UCSD-AML1 (cell line): ENCODE data around the gene DNMT3A.

Experiments
- DNase-seq: peaks from one replicate; lab custom pipeline; 2025; ENCODE audit not compliant: unreplicated experiment; lab: John Stamatoyannopoulos, UW

The DNMT3A gene

DNA sequence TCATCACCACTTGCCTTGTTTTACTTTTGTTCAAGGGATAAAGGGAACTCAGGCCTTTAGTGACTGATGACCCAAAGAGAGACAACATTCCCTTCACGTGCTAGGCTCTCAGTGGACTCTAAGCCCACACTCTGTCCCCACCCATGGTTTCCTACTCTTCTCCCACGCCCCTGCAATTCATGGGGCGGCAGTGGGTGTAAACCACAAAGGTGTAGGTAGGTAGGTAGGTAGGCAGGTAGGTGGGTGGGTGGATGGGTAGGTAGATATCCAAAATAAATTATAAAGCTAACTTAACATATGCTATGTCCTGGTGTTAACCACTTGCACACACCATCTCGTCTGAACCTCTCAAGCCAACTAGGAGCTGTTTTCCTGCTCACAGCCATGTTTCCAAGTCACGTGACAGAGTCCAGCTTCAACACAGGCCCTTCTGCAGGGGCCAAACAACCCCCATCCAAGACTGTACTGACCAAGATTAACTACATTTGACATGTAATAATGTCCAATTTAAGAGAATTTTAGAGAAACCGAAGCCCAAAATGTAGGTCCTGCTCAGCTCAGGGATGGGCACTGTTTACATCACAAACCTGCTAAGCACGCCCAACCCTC, 33.7 kb downstream of the DNMT3A start:
- DNase-seq, result no peak

DNA sequence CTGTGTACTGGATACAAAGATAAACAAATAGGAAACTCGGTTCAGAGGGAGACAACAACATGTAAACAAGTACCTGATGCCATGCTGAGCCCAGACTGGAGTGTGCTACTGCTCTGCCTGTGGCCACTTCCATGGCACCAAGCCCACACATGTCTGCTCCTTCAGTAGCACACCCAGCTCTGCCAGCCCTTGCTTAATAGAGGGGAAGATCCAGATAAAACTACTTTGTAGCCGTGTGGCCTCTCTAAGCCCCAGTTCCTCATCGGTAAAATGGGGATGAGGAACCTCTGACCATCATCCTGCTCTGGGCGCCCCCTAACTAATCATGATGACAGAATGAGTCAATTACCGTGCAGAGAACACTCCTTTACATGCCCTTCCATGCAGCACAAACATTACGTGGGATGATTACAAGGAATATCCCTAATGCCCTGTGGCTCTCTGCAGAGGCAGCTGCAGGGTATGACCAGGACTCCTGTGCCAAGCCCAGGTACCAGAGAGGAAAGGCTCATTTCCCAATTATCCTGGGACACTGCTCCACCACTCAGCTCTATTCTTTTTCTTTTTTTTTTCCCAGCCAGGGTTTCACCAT, 34.9 kb downstream of the DNMT3A start:
- no peak for DNase-seq

DNA sequence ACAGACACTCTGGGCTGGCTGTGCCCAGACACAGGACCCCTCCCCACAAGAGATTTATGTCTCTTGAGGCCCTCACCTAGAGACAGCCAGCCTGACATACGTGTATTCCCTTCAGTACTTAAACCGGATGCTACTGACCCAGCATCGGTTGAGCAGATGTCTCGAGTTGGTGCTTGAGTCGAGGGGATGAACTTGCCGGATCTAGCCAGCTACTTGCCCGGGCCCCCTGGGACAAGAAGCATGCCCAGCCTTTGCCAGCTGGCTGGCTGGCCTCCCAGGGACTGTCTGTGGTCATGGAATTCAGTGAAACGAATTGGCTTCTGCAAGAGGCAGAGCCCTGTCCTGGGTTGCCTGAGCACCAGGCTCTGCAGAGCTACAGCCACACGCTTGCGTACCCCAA, 36.0 kb downstream of the DNMT3A start:
- DNase-seq, result no peak

DNA sequence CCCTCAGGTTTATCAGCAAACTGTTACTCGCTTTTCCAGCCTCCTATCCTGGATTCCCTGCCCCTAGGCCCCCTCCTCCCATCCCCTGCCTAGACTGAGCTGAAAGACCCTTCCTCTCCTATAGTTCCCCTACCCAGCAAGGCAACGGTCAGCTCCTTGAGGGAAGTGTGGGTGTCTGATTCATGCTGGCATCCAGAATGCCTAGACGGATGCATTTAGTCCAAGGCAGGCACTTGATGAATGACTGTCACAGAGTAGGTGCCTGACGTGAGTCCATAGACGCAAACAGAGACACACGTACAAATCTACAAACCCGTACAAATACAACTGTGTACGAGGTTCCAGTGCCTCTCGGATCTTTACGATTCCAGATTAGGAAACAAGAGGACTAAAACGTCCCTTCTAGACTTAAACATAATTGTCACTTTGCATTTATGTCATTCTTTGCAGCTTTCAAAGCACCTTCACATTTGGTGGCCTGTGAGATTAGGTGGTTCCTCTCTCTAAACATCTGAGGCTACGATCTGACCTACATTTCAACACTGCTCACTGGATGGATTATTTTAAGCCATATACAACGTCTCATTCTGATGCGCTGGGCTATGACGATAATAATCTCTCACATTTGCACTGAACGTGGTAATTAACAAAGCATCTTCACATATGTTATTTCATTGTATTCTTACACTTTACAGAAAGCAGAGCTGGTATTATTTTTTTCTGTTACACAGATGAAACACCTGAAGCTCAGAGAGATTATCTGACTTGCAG, 36.7 kb downstream of the DNMT3A start:
- no peak for DNase-seq

DNA sequence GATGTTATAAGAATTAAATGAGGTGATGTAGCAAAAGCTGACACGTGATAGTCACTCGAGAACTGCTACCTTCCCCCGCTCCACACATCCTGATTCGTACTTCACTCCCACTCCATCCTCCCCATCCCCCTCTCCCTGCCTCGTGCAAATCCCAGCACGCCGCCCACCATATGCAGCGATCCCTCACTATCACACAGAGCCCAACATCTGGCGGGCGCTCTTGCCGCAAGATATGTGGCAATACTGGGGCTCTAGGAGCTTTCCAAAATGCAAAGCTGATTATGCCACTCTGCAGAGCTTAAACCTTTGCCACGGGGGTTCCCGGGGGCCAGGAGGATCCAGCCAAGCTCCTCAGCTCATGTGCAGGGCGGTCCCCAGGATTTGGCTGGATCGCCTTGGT, 37.4 kb downstream of the DNMT3A start:
- DNase-seq, result no peak

DNA sequence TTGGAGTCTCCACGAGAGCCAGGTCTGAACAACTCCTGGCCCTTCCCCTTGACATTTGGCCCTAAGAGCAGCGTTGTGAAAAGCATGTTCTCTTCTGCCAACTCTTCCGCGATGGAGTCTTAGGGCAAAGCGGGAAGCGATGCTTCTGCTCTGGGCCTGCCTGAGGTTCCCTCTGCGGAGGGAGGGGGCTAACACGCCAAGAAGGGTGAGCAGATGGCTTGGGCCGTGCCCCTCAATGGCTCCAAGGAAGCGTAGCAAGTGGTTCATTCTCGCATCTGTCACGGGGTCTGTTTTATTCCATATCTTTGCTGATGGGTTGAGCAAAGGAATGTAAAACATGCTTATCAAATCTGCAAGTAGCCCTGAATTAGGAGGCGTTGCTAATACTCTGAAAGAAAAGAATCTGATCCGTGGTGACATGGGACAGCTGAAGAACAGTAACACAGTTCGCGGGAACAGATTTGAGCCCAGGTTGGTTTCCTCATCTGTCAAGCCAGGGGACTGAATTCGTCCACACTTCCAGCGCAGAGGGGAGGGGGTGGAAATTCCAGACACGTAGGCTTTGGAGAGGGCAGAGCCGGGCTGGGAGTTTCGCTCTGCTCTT, 38.0 kb downstream of the DNMT3A start:
- DNase-seq, result no peak

DNA sequence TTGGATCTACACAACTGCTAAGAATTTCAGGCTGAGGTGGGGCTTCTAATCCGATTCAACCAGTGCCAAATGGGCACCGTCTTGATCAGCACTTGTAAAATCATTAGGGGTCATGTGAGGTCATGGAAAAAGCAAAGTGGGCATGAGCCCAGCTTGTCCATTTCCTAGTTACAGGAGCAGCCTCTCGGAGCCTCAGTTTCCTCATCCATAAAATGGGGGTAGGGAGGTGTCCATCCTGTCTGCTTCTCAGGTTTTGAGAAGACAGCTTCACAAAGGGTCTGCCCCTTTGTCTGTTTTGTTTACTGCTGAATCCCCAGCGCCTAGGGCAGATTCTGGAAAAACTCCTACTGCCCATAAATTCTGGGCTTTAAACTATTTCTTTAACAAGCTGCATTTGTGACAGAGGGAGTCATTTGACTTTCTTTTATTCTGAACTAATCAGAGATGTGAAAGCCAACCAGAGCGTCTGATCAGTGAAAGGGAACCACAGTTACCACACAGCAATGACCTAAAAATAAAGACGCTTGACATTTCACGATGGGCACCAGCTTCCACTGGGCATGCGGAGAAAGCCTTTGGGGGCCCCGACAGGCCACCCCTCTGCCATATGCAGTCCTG, 38.9 kb downstream of the DNMT3A start:
- DNase-seq, result no peak

DNA sequence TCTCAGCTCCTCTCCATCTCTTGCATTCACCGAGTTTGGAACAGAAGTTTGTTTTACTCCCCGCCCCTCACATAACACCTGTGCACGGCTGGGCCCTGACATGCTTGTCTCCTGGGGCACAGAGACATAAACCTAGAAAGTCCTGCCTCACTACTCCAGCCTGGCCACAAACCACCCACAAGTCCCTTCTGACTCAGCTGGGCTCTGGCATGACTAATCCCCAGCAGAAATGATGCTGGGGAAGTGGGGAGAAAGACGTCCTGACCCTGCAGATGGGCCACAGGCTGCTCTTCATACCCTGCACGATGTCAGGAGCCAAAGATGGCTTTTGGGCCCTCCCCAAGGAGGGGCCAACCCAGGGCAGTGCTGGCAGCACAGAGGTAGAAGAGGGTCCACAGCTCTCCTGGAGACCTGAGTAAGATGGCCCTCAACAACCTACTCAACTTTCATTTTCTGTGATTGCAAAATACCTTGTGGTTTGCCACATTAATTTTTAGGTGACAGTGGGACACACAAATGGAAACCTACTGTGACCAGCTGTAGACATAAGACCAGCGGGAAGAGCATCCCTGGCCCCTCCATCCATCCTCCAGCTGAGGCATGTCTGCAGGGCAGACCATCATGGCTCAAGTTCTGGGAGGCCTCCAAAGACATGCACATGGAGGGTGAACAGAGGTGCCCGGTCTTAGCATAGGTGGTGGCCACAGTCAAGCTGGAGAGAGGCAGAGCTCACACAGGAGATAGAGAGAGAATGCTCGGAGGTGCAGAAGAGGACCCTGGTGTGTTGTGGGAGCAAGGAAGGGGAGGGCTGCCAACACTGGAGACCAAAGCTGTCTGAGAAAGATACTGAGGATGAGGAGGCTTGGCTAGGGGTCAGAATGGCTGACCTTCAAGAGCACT, 40.0 kb downstream of the DNMT3A start:
- DNase-seq, result peak; percentile 47

DNA sequence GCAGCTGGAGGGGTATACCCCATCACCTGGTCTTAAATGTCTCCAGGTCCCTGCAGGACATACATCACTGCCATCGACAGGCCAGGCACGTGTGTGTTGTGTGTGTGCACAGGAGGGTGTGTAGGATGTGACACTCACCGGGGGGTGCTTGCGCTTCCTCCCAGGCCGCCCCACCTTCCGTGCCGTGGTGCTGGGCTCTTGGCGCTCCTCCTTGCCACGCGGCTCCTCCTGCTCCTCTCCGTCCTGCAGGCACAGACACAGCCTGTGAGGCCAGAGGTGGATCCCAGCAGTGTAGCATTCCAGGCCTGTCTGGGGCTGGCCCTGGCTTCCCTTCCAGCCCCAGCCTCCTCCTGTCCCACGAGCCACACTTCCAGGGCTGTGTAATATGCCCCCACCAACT, 41.7 kb downstream of the DNMT3A start:
- DNase-seq, result no peak

DNA sequence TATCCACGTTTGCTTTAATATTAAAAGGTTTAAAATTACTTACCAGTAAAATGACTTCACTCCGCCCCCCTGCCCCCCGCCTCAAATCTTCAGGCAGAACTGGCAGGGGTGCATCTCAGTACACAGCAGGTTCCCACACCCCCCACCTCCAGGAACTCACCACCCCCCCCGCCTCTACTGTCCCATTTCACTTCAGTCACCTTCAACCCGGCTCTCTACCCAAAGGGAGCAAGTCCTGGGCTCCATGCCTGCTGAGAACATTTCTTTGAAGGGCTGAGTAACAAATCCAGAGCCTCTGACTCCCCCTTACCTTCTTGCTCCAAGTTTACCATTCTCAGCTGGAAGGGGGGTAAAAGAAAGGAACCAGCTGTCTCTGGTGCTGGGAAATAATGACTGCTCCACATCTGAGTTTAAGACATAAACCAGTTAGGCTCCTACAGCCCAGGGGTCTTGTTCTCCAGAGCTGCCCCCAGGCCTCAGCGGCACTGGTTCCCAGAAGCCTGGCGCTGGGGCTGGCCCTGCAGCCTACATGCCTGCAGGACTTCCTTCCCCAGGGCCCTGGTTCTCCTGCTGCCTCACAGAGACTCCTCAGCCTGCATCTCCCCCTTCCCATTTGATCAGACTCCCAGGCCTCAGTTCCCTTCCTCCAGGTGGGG, 42.8 kb downstream of the DNMT3A start:
- DNase-seq, result no peak

DNA sequence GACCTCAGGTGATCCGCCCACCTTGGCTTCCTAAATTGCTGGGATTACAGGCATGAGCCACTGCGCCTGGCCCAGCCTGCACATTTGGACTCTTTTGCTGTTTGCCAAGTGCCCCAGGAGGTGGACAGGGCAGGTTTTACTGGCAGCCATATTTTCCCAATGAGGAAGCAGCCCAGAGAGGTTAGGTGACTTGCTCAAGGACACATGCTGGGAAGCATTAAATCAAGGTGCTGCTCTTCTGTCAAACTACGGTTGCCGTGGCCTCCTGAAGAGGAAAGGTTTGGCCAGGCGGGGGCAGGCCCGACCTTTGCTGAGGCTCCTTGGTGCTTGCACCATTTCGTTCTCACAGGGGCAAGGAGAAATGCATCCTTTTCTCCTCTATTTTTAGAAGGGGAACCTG, 44.0 kb downstream of the DNMT3A start:
- no peak for DNase-seq

DNA sequence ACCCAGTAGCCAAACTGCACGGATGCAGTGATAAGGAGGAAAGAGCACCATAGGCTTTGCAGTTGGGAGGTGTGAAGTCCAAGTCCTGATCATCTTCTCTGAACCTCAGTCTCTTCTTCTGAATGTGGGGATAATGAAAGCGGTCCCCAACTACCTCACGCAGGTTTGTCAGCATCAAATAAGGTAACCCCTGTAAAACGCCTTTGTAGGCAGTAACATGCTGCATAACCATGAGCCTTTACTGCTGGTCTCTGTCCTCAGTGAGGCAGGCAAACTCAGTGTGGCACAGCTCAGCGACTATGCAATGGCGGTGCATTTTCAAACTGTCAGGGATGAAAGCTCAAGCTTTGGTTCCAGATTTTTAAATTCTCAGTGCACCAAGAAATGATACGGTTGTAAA, 46.1 kb downstream of the DNMT3A start:
- DNase-seq, result no peak

DNA sequence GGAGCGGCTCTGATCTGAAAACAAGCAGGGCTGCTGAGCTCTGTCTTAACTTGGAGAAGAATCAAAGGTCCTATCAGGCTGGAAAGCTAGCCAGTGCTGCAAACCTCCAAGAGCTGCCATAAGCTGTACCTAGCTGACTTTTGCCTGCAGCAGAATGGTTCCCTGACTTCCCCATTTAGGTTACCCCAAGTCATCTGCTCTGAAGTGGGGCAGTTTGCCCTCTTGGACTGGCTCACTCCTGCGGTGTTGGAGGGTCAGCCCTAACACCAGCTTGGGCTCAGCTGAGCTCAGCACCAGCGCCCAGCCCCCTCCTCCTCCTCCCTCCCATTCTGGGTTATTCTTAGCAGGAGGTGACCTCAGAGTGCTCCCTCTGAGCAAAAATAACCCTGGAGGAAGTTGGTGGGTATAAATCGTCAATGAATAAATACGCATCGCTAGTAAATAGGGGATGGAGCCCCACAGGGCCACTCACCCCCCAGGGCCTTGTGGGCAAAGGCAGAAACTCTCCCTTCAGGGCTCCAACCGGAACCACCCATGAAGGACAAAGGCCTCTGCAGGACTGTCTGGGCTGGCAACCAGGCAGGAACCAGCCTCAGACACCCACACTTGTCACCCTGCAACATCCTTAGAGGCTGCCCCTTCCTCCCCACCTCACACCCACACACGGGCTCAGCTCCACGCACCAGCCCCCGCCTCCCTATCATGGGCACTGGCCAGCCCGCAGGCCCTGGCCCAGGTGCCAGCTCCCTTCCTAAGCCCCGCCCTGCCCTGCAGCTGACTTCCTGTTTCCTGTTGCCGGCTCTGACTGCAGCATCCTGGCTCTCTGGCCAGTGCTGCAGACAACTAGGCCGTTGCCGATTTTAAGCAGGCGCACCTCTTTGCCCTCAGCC, 46.9 kb downstream of the DNMT3A start:
- DNase-seq, result peak; percentile 87

DNA sequence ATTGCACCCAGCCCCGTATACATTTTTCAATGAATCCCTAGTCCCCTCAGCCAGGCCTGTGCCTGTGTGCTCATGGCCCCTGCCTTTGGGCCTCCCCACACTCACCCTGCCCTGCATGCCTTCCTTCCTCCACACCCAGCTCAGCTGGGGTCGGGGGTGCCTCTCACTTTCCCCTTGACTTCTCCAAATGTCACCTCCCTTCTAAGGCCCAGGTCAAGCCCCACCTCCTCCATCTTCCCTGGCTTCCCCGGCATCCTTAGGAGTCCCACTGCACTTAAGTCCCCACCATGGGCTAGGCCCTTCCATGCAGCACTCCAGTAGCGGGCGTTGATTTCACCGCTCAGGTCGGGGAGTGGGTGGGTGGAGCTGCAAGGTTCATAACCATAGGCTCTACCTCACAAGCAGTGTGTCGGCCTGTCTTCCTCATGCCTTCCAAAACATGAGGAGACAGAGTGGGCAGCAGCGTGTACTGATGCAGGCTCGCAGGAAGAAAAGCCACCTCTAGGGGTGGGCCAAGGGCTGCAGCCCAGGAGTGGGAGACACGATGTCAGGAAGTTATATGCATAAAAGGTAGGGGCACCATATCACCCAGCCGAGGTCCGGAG, 47.7 kb downstream of the DNMT3A start:
- DNase-seq, result no peak

DNA sequence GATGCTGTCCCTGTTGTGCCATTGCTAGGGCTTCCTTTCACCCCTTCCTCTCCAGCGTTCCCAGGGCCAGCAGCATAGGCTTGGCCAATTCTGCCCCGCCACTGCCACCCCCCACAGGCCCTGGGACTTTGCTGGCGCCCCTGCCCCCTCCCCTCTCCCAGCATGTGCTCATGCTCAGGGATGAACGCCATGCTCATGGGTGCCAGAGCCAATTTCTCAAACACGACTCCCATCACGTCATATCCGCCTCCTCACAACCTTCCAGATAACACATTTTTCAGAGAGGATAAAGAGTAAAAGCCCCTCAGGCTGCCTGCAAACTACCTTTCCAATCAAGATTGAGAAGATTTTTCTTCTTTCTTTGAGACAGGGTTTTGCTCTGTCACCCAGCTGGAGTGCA, 48.6 kb downstream of the DNMT3A start:
- no peak for DNase-seq

DNA sequence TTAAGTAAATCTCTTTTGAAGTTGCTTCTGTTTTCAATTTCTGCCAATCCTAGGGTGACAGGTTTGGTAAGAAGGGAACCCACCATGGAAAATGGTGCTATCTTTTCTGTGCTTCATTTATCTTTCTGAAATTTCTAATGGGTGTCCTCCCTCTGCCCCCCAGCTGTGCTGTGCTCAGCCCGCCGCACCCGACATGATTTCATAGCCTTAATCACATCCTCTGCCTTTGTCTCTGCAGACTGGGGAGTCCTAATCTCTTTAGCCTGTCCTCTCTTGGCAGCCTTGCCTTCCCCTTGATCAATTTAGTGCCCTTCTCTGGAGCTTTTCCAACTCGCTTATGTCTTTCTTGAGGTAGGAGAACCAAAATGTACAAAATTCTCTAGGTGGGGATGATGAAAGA, 49.3 kb downstream of the DNMT3A start:
- DNase-seq, result no peak

DNA sequence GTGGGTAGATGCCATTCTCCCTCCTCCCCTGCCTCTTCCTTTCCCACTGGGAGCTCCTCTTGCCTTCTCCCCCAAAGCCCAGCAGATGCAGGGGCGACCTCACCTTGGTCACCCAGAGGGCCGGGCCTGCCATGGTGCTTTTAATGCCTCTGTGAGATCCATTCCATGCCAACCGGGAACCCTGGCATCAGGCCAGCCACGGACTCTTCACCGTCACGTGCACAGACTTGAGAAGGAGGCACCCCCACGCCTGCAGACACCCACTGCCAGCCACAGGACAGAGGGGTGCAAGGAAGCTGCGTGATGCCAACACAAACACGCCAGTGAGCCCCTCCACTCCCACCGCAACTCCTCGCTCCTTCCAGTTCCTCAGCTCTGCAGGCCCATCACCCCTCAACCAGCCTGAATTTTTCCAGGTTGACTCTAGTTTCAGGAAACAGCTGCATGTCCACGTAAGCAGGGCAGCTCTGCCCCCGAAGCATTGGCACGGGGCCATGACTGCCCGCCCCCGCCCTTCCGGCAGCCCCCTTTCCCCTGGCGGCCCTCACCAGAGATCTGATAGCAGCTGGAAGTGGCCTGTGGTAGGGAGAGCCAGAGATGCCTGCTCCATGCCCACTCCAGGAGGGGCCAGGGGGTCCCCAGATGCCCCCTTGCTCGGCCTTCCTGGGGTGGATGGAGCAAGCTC, 50.8 kb downstream of the DNMT3A start:
- DNase-seq, result no peak
